ENCODE results near the gene MTX3.

DNA sequence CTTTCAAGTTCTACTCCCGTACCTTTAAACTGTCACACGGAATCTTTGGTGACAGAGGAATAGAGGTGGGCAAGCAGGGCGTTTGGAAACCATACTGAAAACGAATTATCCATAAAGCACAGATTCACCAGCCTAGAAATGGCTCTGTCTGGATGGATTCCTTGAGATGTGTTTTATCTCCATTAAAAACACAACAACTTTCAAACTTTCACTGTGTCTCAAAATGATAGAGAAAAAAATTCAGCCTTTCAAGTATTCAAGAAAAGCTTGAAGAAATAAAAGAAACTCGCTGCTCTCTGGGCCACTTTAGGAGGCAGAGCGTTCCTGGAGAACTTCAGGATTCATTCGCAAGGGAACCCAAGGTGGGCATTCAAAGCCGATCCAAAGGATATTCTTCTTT, 43.5 kb upstream of the MTX3 start:
- TF ChIP-seq POLR2A (IDR thresholded peaks at IDR 0.05), result no peak
- TF ChIP-seq, protein P1, sequence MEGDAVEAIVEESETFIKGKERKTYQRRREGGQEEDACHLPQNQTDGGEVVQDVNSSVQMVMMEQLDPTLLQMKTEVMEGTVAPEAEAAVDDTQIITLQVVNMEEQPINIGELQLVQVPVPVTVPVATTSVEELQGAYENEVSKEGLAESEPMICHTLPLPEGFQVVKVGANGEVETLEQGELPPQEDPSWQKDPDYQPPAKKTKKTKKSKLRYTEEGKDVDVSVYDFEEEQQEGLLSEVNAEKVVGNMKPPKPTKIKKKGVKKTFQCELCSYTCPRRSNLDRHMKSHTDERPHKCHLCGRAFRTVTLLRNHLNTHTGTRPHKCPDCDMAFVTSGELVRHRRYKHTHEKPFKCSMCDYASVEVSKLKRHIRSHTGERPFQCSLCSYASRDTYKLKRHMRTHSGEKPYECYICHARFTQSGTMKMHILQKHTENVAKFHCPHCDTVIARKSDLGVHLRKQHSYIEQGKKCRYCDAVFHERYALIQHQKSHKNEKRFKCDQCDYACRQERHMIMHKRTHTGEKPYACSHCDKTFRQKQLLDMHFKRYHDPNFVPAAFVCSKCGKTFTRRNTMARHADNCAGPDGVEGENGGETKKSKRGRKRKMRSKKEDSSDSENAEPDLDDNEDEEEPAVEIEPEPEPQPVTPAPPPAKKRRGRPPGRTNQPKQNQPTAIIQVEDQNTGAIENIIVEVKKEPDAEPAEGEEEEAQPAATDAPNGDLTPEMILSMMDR (IDR thresholded peaks at IDR 0.05), result no peak

Measured in thyroid gland (tissue), 4 donors.